Skeletal muscle satellite cell (primary cell): ENCODE data around the gene EVL.
A peak's percentile ranks its signal among the peaks of the same experiment; 100 is the strongest.

Experiments used
- H3K27me3 ChIP-seq: 2 replicates; pipeline ENCODE4 v1.7.0; 2013; ENCODE audit warnings: low read length; ENCODE audit not compliant: control insufficient read depth, insufficient read depth
- H3K36me3 ChIP-seq: 2 replicates; pipeline ENCODE4 v1.7.0; 2013; ENCODE audit warnings: mild to moderate bottlenecking, control low read depth, low read length; ENCODE audit not compliant: insufficient read depth
- H3K4me1 ChIP-seq: 2 replicates; pipeline ENCODE4 v1.7.0; 2013; ENCODE audit warnings: low read length; ENCODE audit not compliant: control insufficient read depth, insufficient read depth
- H3K4me2 ChIP-seq: 2 replicates; pipeline ENCODE4 v1.7.0; 2013; ENCODE audit warnings: mild to moderate bottlenecking, low read length
- H3K4me3 ChIP-seq: 2 replicates; pipeline ENCODE4 v1.7.0; 2013; ENCODE audit warnings: low read length
- H3K9ac ChIP-seq: 2 replicates; pipeline ENCODE4 v1.7.0; 2013; ENCODE audit warnings: mild to moderate bottlenecking, low read depth, low read length, moderate library complexity
- H3K9me3 ChIP-seq: replicated peaks from 2 replicates; pipeline ENCODE4 v1.7.0; 2013; ENCODE audit warnings: mild to moderate bottlenecking, control low read depth, low read length

Gene EVL

GRCh38 chr14:100030452-100031153 lies 34.6 kb upstream of the EVL start:
- H3K9me3 ChIP-seq, result no peaks in the 10 kb centered on the region

DNA sequence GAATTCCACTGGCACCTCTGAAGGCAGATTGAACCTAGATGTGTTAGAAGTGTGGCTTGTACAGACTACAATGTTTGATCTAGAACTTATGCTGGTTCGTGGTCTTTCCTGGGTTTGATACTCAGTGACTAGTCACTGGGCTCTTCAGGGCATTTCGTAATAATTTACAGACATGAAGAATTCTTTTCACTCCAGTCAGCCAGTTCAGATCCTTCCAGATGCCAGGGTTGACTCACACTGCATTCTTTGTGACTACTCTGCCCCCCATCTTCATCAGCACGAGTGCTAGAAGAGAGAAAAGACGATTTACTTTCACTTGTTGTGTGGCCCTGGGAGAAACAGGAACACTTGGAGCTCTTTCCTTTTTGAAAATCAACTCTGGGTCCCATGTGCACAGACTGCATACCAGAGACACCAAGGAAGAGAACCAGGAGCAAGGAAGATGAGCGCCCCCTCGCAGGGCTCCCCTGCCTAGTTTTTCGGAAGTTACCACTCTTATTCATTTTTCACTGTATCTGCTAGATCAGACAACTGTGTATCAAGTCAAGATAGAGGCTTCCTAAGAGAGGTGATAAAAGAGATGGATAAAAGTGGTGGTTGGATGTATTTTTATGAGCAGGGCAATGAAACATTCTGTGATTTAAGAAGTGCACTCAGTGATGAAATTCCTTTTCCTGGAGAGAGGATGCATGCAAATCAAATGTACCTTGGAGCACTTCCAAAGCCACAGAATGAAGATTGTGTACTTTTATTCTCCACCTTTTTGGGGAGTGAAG lies 33.5 kb upstream of the EVL start:
- Histone ChIP-seq H3K4me2 (peak overlapping the region; percentile 90), H3K9me3 (no peaks in the 10 kb centered on the region), H3K9ac (peak overlapping the region; percentile 88), H3K4me1 (peaks cover 69% of the 10 kb centered on the region), H3K4me3 (peak overlapping the region; percentile 68), H3K27me3 (no peaks in the 10 kb centered on the region), H3K36me3 (no peaks in the 10 kb centered on the region)

More at GRCh38 chr14:100030452-100031153, 34.6 kb upstream of the EVL start:
- Histone ChIP-seq H3K4me2 (peak overlapping the region; percentile 61), H3K9ac (peak overlapping the region; percentile 63), H3K4me3 (peak overlapping the region; percentile 1), H3K4me1 (peaks cover 72% of the 10 kb centered on the region), H3K27me3 (no peaks in the 10 kb centered on the region), H3K36me3 (no peaks in the 10 kb centered on the region)

GRCh38 chr14:100032738-100033137 lies 32.5 kb upstream of the EVL start:
- Histone ChIP-seq H3K27me3 (no peaks in the 10 kb centered on the region), H3K9me3 (no peaks in the 10 kb centered on the region), H3K4me2 (peak overlapping the region; percentile 90), H3K36me3 (no peaks in the 10 kb centered on the region), H3K4me1 (peaks cover 76% of the 10 kb centered on the region), H3K9ac (peak overlapping the region; percentile 88), H3K4me3 (no peak overlapping the region)

- no peaks in the 10 kb centered on the region for H3K9me3 ChIP-seq
- no peak overlapping the region for H3K4me2 ChIP-seq
- H3K4me1 ChIP-seq, result peaks cover 76% of the 10 kb centered on the region
- no peak overlapping the region for H3K4me3 ChIP-seq
- H3K9ac ChIP-seq, result no peak overlapping the region
- no peaks in the 10 kb centered on the region for H3K27me3 ChIP-seq
- no peaks in the 10 kb centered on the region for H3K36me3 ChIP-seq
Observed at GRCh38 chr14:100033347-100034075, 31.7 kb upstream of the EVL start.

DNA sequence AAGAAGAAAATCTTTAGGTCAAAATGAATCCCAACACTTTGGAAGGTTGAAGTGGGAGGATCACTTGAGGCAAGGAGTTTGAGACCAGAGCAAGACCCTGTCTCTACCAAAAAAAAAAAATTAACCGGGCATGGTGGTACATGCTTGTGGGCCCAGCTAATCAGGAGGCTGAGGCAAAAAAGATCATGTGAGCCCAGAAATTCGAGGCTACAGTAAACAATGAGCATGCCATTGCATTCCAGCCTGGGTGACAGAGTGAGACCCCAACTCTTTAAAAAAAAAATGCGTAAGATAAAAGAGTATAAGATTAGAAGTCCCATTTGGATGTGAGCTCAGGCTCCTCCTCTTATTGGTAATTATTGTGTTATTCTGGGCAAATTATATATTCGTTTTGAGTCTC lies 30.8 kb upstream of the EVL start:
- Histone ChIP-seq H3K36me3 (no peaks in the 10 kb centered on the region), H3K4me1 (peaks cover 67% of the 10 kb centered on the region), H3K4me3 (no peak overlapping the region), H3K4me2 (no peak overlapping the region), H3K9ac (no peak overlapping the region), H3K9me3 (no peaks in the 10 kb centered on the region), H3K27me3 (no peaks in the 10 kb centered on the region)

GRCh38 chr14:100034961-100035500 lies 30.2 kb upstream of the EVL start:
- H3K36me3 ChIP-seq, result no peaks in the 10 kb centered on the region
- H3K9me3 ChIP-seq, result no peaks in the 10 kb centered on the region
- H3K4me1 ChIP-seq, result peaks cover 61% of the 10 kb centered on the region
- no peak overlapping the region for H3K9ac ChIP-seq
- no peak overlapping the region for H3K4me3 ChIP-seq
- H3K27me3 ChIP-seq, result no peaks in the 10 kb centered on the region
- H3K4me2 ChIP-seq, result no peak overlapping the region

DNA sequence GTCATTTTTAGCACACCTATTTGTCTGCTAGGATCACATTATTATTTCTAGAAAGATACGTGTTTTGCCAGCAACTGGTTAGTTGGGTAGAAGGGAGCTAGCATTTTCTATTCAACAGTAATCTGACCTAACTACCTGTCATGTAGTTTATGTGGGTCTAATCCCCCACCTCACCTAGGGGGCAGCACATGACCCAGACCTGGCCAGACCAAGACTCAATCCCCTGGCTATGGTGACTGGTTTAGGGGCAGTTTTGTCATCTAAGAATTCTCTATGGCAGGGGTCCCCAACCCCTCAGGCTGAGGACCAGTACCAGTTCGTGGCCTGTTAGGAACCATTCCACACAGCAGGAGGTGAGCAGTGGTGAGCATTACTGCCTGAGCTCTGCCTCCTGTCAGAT lies 29.5 kb upstream of the EVL start:
- Histone ChIP-seq H3K9ac (no peak overlapping the region), H3K9me3 (no peaks in the 10 kb centered on the region), H3K4me2 (no peak overlapping the region), H3K27me3 (no peaks in the 10 kb centered on the region), H3K4me1 (peaks cover 54% of the 10 kb centered on the region), H3K4me3 (no peak overlapping the region), H3K36me3 (no peaks in the 10 kb centered on the region)

- Histone ChIP-seq H3K36me3 (no peaks in the 10 kb centered on the region), H3K9ac (no peak overlapping the region), H3K4me3 (no peak overlapping the region), H3K27me3 (no peaks in the 10 kb centered on the region), H3K9me3 (no peaks in the 10 kb centered on the region), H3K4me1 (peaks cover 40% of the 10 kb centered on the region), H3K4me2 (no peak overlapping the region)
Observed at GRCh38 chr14:100037353-100037752, 27.9 kb upstream of the EVL start.

DNA sequence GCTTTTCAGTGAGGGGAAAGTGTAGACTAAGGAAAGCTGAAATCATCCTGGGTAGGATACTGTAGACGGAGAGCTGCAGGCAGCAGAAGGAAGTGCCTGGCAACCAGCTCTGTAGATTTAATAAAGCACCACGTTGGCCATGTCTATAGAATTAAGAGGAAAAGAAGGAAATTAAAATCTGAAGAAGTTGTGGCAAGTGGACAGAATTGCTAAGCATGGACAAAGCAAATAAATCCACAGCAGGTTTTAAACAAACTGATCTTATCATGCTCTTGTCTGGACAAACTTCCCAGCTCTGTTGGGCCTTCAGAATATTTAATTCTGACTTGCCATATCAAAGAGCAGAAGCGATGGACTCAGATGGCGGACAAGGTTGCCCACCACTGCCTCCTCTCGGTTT lies 27.2 kb upstream of the EVL start:
- H3K4me3 ChIP-seq, result no peak overlapping the region
- H3K27me3 ChIP-seq, result no peaks in the 10 kb centered on the region

GRCh38 chr14:100039903-100040302 lies 25.3 kb upstream of the EVL start:
- no peak overlapping the region for H3K4me2 ChIP-seq
- no peaks in the 10 kb centered on the region for H3K27me3 ChIP-seq
- no peaks in the 10 kb centered on the region for H3K9me3 ChIP-seq
- no peaks in the 10 kb centered on the region for H3K36me3 ChIP-seq
- H3K4me1 ChIP-seq, result peaks cover 15% of the 10 kb centered on the region
- no peak overlapping the region for H3K4me3 ChIP-seq
- no peak overlapping the region for H3K9ac ChIP-seq

More for the DNA sequence above, 27.2 kb upstream of the EVL start:
- Histone ChIP-seq H3K9me3 (no peaks in the 10 kb centered on the region), H3K36me3 (no peaks in the 10 kb centered on the region), H3K4me1 (peaks cover 33% of the 10 kb centered on the region), H3K9ac (no peak overlapping the region), H3K4me2 (no peak overlapping the region)

GRCh38 chr14:100041271-100041670 lies 24.0 kb upstream of the EVL start:
- Histone ChIP-seq H3K9me3 (no peaks in the 10 kb centered on the region), H3K4me1 (peaks cover 19% of the 10 kb centered on the region), H3K27me3 (no peaks in the 10 kb centered on the region), H3K9ac (no peak overlapping the region), H3K4me2 (no peak overlapping the region), H3K4me3 (no peak overlapping the region), H3K36me3 (no peaks in the 10 kb centered on the region)
